Upper lobe of left lung (tissue), 6 donors: ENCODE results near the gene GBF1. TPM values are rescaled to one million over a fixed set of nuclear protein-coding genes. Genes with fewer than 3 reads are reported as not detected.

ENCODE experiments used
- ATAC-seq, 2 donors: fragments of 200-7000 bp; cut with Tn5 transposase; one replicate each; pipeline ENCODE4 v1.9.1; 2022; ENCODE audit warnings: mild to moderate bottlenecking in 2 of 2, moderate library complexity in 2 of 2; ENCODE audit not compliant: low FRiP score in 2 of 2
- DNase-seq, 2 donors: peaks; one replicate each; pipeline ENCODE4 v3.0.0-alpha.2; 2019 to 2020
- H3K27ac ChIP-seq, 4 donors: fragments of 200-600 bp; sonication (generic); one replicate each; pipeline ENCODE4 v1.5.1; 2016 to 2019
- H3K27me3 ChIP-seq, 4 donors: fragments of 200-600 bp; sonication (generic); one replicate each; pipeline ENCODE4 v1.5.1; 2017 to 2019
- H3K36me3 ChIP-seq, 4 donors: fragments of 200-600 bp; sonication (generic); one replicate each; pipeline ENCODE4 v1.5.1; 2016 to 2019
- H3K4me1 ChIP-seq, 4 donors: fragments of 200-600 bp; sonication (generic); one replicate each; pipeline ENCODE4 v1.5.1; 2018 to 2019
- H3K4me3 ChIP-seq, 4 donors: fragments of 200-600 bp; sonication (generic); one replicate each; pipeline ENCODE4 v1.5.1; 2017 to 2019; ENCODE audit warnings: mild to moderate bottlenecking in 2 of 4, moderate library complexity in 1 of 4
- H3K9me3 ChIP-seq, 4 donors: fragments of 200-600 bp; sonication (generic); one replicate each; pipeline ENCODE4 v1.5.1; 2018 to 2019
- CTCF ChIP-seq, 6 experiments: fragments of 450-650 bp in 4 of 6; fragments of 200-600 bp in 2 of 6; sonication (generic) in 2 of 6; IDR thresholded peaks; one replicate each; pipeline ENCODE4 v1.5.1; 2016 to 2019; ENCODE audit warnings: antibody characterized with exemption in 6 of 6
- EP300 ChIP-seq, 4 donors: sonication (generic); formaldehyde crosslinking; IDR thresholded peaks; one replicate each; pipeline ENCODE4 v1.5.1; 2017; ENCODE audit warnings: antibody characterized with exemption in 4 of 4, control low read depth in 2 of 4
- POLR2A ChIP-seq, 4 donors: fragments of 450-650 bp; IDR thresholded peaks; one replicate each; pipeline ENCODE4 v1.5.1; 2016 to 2017; ENCODE audit warnings: antibody characterized with exemption in 4 of 4, mild to moderate bottlenecking in 2 of 4
- POLR2AphosphoS5 ChIP-seq, 2 donors: sonication (generic); formaldehyde crosslinking; IDR thresholded peaks; one replicate each; pipeline ENCODE4 v1.5.1; 2017; ENCODE audit warnings: antibody characterized with exemption in 2 of 2
- WGBS, 2 donors: methylation state at CpG; one replicate each; pipeline ENCODE4 v1.1.5; 2017 to 2018; 5-methylcytosine and 5-hydroxymethylcytosine counted together
- total RNA-seq, 6 donors: library from RNA; depleted of rRNA in 4 of 6; stranded (reverse); fragments of >200 nt in 4 of 6; gene quantifications; one replicate each; pipeline versions ENCODE4 v1.1.0 to v1.2.1, GENCODE V29; 2016 to 2021
- donor health status: DM: no; HTN: no; CAD: no; lungs with moderate emphysema.
- donor health status: DM: no; HTN: yes; CAD: no; lungs with severe emphysema.

The GBF1 gene
- total RNA-seq, 6 donors from 2014 or later: 36.7 to 59.7 (median 44.4) TPM

DNA sequence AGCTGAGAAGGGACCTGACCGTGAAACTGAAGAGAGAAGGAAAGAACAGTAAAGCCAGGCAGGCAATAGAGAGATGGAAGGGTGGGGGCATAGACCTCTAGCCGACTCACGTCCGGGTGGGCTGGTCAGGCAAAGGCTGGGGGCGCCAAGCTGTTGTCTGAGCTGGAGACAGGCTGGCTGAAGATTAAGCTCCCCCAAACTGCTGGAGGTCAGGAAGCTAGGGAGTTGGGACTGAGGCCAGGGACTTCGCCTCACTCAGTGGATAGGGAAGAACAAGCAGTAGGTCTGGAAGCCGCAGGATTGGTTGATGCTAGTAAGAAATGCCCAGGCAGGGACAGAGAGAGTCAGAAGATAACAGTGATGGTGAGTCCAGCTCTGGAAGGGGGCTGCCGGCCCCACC is 9.3 kb upstream of the GBF1 start:
- ATAC-seq (no peak), DNase-seq (no peak)
- 57 to 74% methylated on average over 8 of the region's 8 CpGs for WGBS, 2 donors
- Histone ChIP-seq H3K27ac (no peak overlapping the region), H3K9me3 (no peaks in the 10 kb centered on the region), H3K27me3 (peaks cover 0 to 17% (median 8%) of the 10 kb centered on the region in 4 donors), H3K4me3 (no peak overlapping the region), H3K36me3 (no peaks in the 10 kb centered on the region), H3K4me1 (peaks cover 16 to 20% (median 17%) of the 10 kb centered on the region in 4 donors)
- TF ChIP-seq POLR2A (IDR thresholded peaks at IDR 0.05) (no peak), POLR2AphosphoS5 (IDR thresholded peaks at IDR 0.05) (no peak), EP300 (IDR thresholded peaks at IDR 0.05) (no peak), CTCF (IDR thresholded peaks at IDR 0.05) (no peak)

- WGBS, 2 donors: 58 to 76% methylated on average over 4 of the region's 4 CpGs
- TF ChIP-seq POLR2A (IDR thresholded peaks at IDR 0.05) (no peak), POLR2AphosphoS5 (IDR thresholded peaks at IDR 0.05) (no peak), CTCF (IDR thresholded peaks at IDR 0.05) (no peak), EP300 (IDR thresholded peaks at IDR 0.05) (no peak)
- Histone ChIP-seq H3K9me3 (no peaks in the 10 kb centered on the region), H3K27me3 (peaks cover 0 to 13% (median 3%) of the 10 kb centered on the region in 4 donors), H3K4me3 (no peak overlapping the region), H3K36me3 (no peaks in the 10 kb centered on the region), H3K4me1 (peaks cover 15 to 24% (median 20%) of the 10 kb centered on the region in 4 donors), H3K27ac (no peak overlapping the region)
- DNase-seq (no peak), ATAC-seq (no peak)
Measured at GRCh38 chr10:102237711-102238252, 7.5 kb upstream of the GBF1 start.

GRCh38 chr10:102240467-102241031 is 4.8 kb upstream of the GBF1 start:
- ATAC-seq (no peak), DNase-seq (peak in 1 of 2 donors; percentile 83)
- peak overlapping the region in 3 of 4 donors; percentile 59 to 61 (median 59) for H3K4me3 ChIP-seq

DNA sequence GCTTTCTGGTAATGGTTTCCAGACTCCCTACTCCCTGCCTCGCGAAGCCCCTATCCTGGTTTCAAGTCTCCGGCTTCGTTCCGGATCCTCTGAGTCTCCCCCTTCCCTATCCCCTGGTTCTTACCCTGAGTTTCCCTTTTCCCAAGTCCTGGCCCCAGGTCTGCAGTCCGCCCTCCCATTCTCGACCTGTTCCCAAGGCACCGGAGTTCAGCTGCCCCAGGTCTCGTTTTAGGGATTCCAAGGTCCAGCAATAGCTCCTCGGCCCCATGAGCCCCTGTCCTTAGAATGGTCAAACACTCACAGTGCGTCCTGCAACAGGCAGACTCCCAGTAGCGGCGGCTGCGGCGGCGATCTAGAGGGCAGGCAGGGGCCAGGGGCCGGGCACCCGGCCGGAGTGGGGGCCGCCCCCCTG is 4.3 kb upstream of the GBF1 start:
- Histone ChIP-seq H3K9me3 (no peaks in the 10 kb centered on the region), H3K27ac (no peak overlapping the region), H3K4me1 (peaks cover 21 to 32% (median 26%) of the 10 kb centered on the region in 4 donors), H3K27me3 (peaks cover 0 to 13% (median 3%) of the 10 kb centered on the region in 4 donors), H3K4me3 (peak overlapping the region; percentile 46 to 61 (median 59)), H3K36me3 (no peaks in the 10 kb centered on the region)
- ATAC-seq (peak in 1 of 2 donors; percentile 38), DNase-seq (no peak)
- WGBS, 2 donors: 2% methylated on average over 9 to 10 of the region's 20 CpGs
- TF ChIP-seq CTCF (IDR thresholded peaks at IDR 0.05) (no peak), POLR2AphosphoS5 (IDR thresholded peaks at IDR 0.05) (no peak), POLR2A (IDR thresholded peaks at IDR 0.05) (no peak), EP300 (IDR thresholded peaks at IDR 0.05) (no peak)

More at GRCh38 chr10:102240467-102241031, 4.8 kb upstream of the GBF1 start:
- TF ChIP-seq CTCF (IDR thresholded peaks at IDR 0.05) (no peak), POLR2A (IDR thresholded peaks at IDR 0.05) (no peak), EP300 (IDR thresholded peaks at IDR 0.05) (no peak), POLR2AphosphoS5 (IDR thresholded peaks at IDR 0.05) (no peak)
- no peaks in the 10 kb centered on the region for H3K9me3 ChIP-seq
- H3K36me3 ChIP-seq: no peaks in the 10 kb centered on the region
- peaks cover 0 to 13% (median 3%) of the 10 kb centered on the region in 4 donors for H3K27me3 ChIP-seq
- H3K4me1 ChIP-seq: peaks cover 21 to 31% (median 25%) of the 10 kb centered on the region in 4 donors
- 34 to 50% methylated on average over 8 to 39 of the region's 39 CpGs for WGBS, 2 donors
- no peak overlapping the region for H3K27ac ChIP-seq
